Mucosa of stomach (tissue), 1 donor: ENCODE measurements around the gene ANAPC13.
A peak's percentile ranks its signal among the peaks of the same experiment; 100 is the strongest.

ENCODE experiments used
- H3K27me3 ChIP-seq: one replicate; pipeline ENCODE4 v1.7.0; 2013; ENCODE audit warnings: mild to moderate bottlenecking, low read length; ENCODE audit not compliant: control insufficient read depth, insufficient read depth
- H3K36me3 ChIP-seq: one replicate; pipeline ENCODE4 v1.7.0; 2013; ENCODE audit warnings: low read length; ENCODE audit not compliant: control insufficient read depth, insufficient read depth
- H3K4me1 ChIP-seq: one replicate; pipeline ENCODE4 v1.7.0; 2013; ENCODE audit warnings: mild to moderate bottlenecking, low read length; ENCODE audit not compliant: control insufficient read depth, insufficient read depth
- H3K4me3 ChIP-seq: one replicate; pipeline ENCODE4 v1.7.0; 2013; ENCODE audit warnings: low read length
- H3K9ac ChIP-seq: one replicate; pipeline ENCODE4 v1.7.0; 2013; ENCODE audit warnings: mild to moderate bottlenecking, low read length, moderate library complexity
- H3K9me3 ChIP-seq: one replicate; pipeline ENCODE4 v1.7.0; 2013; ENCODE audit warnings: mild to moderate bottlenecking, low read length, moderate library complexity; ENCODE audit not compliant: control insufficient read depth
- donor health status: Pancreatic carcinoma.

Gene ANAPC13

GRCh38 chr3:134504132-134504531 lies 18.3 kb upstream of the ANAPC13 start:
- H3K4me3 ChIP-seq, result no peak overlapping the region
- H3K27me3 ChIP-seq, result no peaks in the 10 kb centered on the region
- H3K4me1 ChIP-seq, result no peaks in the 10 kb centered on the region
- H3K9ac ChIP-seq, result no peak overlapping the region
- no peaks in the 10 kb centered on the region for H3K9me3 ChIP-seq
- H3K36me3 ChIP-seq, result no peaks in the 10 kb centered on the region

DNA sequence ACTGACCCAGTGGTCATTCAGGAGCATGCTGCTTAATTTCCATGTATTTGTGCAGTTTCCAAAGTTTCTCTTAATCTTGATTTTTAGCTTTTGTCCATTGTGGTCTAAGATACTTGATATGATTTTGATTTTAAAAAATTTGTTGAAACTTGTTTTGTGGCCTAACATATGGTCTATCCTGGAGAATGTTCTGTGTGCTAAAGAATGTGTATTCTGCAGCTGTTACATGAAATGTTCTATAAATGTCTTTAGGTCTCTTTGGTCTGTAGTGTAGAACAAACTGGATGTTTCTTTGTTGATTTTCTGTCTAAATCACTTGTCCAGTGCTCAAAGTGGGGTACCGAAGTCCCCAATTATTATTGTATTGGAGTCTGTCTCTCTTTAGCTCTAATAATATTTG lies 17.5 kb upstream of the ANAPC13 start:
- H3K36me3 ChIP-seq, result no peaks in the 10 kb centered on the region
- H3K9me3 ChIP-seq, result no peaks in the 10 kb centered on the region
- no peaks in the 10 kb centered on the region for H3K27me3 ChIP-seq
- H3K9ac ChIP-seq, result no peak overlapping the region
- no peaks in the 10 kb centered on the region for H3K4me1 ChIP-seq
- H3K4me3 ChIP-seq, result no peak overlapping the region

DNA sequence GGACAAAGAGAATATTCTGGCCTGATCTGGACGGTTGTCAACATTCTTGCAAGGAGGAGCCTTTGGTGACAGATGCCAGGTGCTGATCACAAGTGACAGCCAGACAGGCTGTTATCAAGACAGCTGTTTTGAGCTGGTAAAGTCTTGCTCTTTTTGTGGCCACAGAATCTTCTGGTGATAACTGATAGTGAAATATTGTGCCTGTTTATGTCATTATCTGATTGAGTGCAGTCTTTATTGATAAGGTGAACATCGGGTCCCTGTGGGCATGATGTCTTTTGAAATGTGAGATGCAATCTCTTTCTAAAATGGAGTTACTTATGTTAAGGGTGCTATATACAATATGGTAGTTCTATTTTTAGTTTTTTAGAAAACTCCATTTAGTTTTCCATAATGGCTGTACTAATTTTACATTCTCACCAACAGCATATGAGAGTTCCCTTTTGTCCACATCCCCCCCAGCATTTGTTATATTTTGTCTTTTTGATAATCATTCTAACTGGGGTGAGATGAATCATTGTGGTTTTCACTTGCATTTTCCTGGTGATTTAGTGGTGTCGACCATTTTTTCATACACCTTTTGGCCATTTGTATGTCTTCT lies 10.8 kb upstream of the ANAPC13 start:
- Histone ChIP-seq H3K27me3 (no peaks in the 10 kb centered on the region), H3K9me3 (no peaks in the 10 kb centered on the region), H3K4me3 (no peak overlapping the region), H3K36me3 (no peaks in the 10 kb centered on the region), H3K4me1 (no peaks in the 10 kb centered on the region), H3K9ac (no peak overlapping the region)

DNA sequence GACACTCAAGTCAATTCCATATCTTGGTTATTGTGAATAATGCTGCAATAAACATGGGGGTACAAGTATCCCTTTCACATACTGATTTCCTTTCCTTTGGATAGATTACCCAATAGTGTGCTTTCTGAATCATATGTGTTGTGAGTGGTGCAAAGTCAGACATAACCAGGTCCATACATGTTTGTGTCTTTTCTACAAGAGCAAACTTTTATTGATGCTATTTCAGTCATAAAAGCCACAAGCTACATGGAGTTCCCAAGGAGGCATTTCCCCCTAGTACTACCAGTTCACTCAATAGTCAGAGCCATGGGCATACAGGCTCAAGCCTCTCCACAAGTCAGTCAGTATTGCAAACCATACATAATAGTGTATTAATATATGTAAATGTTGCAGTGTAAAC lies 10.2 kb upstream of the ANAPC13 start:
- no peaks in the 10 kb centered on the region for H3K36me3 ChIP-seq
- H3K9me3 ChIP-seq, result no peaks in the 10 kb centered on the region

GRCh38 chr3:134494495-134494894 lies 8.7 kb upstream of the ANAPC13 start:
- no peaks in the 10 kb centered on the region for H3K4me1 ChIP-seq
- no peaks in the 10 kb centered on the region for H3K36me3 ChIP-seq
- no peak overlapping the region for H3K4me3 ChIP-seq
- no peaks in the 10 kb centered on the region for H3K9me3 ChIP-seq
- H3K9ac ChIP-seq, result no peak overlapping the region
- H3K27me3 ChIP-seq, result no peaks in the 10 kb centered on the region

More for the DNA sequence above, 10.2 kb upstream of the ANAPC13 start:
- no peak overlapping the region for H3K9ac ChIP-seq
- no peaks in the 10 kb centered on the region for H3K27me3 ChIP-seq
- H3K4me1 ChIP-seq, result no peaks in the 10 kb centered on the region
- H3K4me3 ChIP-seq, result no peak overlapping the region

GRCh38 chr3:134487406-134487805 lies 1.6 kb upstream of the ANAPC13 start:
- peaks cover 18% of the 10 kb centered on the region for H3K4me1 ChIP-seq
- H3K9ac ChIP-seq, result peak overlapping the region; percentile 98
- no peak overlapping the region for H3K4me3 ChIP-seq
- H3K36me3 ChIP-seq, result no peaks in the 10 kb centered on the region
- H3K9me3 ChIP-seq, result no peaks in the 10 kb centered on the region
- H3K27me3 ChIP-seq, result no peaks in the 10 kb centered on the region

GRCh38 chr3:134486577-134487041 lies 824 bp upstream of the ANAPC13 start:
- H3K9me3 ChIP-seq, result no peaks in the 10 kb centered on the region
- peak overlapping the region; percentile 98 for H3K9ac ChIP-seq
- H3K36me3 ChIP-seq, result no peaks in the 10 kb centered on the region
- H3K27me3 ChIP-seq, result no peaks in the 10 kb centered on the region
- H3K4me3 ChIP-seq, result peak overlapping the region; percentile 85
- peaks cover 18% of the 10 kb centered on the region for H3K4me1 ChIP-seq

GRCh38 chr3:134485075-134485717 lies 589 bp downstream of the ANAPC13 start:
- Histone ChIP-seq H3K9ac (peak overlapping the region; percentile 98), H3K36me3 (no peaks in the 10 kb centered on the region), H3K4me1 (peaks cover 18% of the 10 kb centered on the region), H3K9me3 (no peaks in the 10 kb centered on the region), H3K4me3 (peak overlapping the region; percentile 85), H3K27me3 (no peaks in the 10 kb centered on the region)

DNA sequence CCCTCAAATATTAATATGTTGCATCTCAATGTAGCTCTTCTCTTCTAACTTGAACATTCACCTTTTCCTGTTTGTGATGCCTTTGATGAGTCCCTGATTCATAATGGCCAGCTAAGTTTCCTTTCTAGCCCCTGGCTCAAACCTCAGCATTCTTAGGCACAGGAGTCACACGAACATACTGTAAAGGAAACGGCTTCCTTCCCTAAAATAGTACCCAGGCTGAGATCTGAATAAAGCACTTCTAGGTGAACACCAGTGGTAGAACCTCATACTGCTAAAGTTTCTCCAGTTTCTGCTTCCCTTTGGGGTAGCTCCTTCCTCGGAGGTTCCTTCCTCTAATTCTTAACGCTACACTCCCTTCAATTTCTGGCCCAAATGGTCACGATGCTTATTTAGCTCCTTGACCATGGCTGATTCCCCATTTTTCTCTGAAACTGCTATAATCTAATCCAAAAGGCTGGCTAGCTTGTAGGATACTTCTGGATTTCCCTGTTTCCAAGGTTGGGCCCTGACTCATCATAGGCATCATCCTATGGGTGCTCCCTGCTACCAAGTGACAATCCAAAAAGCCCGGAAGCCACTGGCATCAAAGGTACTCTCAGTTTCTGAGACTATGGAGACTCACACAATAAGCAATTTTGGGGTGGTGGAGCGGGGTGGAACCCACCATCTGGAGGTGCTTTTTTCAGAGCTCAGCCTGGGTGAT lies 2.4 kb downstream of the ANAPC13 start:
- peaks cover 18% of the 10 kb centered on the region for H3K4me1 ChIP-seq
- no peaks in the 10 kb centered on the region for H3K9me3 ChIP-seq
- no peak overlapping the region for H3K4me3 ChIP-seq
- no peak overlapping the region for H3K9ac ChIP-seq
- no peaks in the 10 kb centered on the region for H3K36me3 ChIP-seq
- no peaks in the 10 kb centered on the region for H3K27me3 ChIP-seq

DNA sequence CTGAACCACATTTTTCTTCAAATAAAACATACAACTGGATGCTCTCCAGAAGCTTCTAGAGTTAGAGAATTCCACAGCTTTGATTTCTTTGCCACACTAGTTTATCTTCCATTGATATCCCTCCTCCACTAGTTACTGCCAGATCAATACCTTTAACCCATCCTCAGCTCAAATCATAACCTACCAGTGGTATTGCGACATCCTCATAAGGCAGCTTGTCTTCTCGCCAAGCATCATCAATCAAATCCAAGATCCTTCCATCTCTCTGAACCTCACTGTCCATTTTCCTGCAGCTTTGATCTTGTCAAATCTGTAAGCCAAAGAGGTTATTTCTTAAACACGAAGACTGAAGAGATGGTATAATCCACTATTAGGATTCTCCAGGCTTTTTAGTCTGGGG lies 3.2 kb downstream of the ANAPC13 start:
- H3K9me3 ChIP-seq, result no peaks in the 10 kb centered on the region
- no peak overlapping the region for H3K4me3 ChIP-seq
- no peaks in the 10 kb centered on the region for H3K27me3 ChIP-seq
- H3K36me3 ChIP-seq, result no peaks in the 10 kb centered on the region
- H3K9ac ChIP-seq, result no peak overlapping the region
- peaks cover 18% of the 10 kb centered on the region for H3K4me1 ChIP-seq

DNA sequence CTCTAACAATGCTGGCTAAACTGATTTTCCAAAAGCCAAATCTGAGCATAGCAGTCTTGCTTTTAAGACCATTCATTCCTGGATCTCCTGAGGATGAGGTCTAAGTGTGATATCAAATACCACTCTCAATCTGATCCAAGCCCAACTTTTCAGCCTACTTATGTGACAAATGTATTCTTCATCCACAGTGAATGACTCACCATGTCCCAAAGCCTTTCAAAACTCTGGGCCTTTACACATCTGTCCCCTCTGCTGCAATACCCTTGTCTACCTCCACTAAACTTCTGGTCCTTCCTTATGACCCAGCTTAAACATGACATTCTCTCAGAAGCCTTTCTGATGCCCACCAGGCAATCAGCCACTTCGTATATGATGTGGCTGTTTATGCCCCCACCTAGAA lies 4.6 kb downstream of the ANAPC13 start:
- H3K4me3 ChIP-seq, result no peak overlapping the region
- peaks cover 14% of the 10 kb centered on the region for H3K4me1 ChIP-seq
- no peaks in the 10 kb centered on the region for H3K9me3 ChIP-seq
- no peaks in the 10 kb centered on the region for H3K36me3 ChIP-seq
- H3K27me3 ChIP-seq, result no peaks in the 10 kb centered on the region
- no peak overlapping the region for H3K9ac ChIP-seq

- Histone ChIP-seq H3K9me3 (no peaks in the 10 kb centered on the region), H3K4me3 (no peak overlapping the region), H3K27me3 (no peaks in the 10 kb centered on the region), H3K36me3 (no peaks in the 10 kb centered on the region), H3K4me1 (peaks cover 14% of the 10 kb centered on the region), H3K9ac (no peak overlapping the region)
Observed at GRCh38 chr3:134480546-134480945, 5.2 kb downstream of the ANAPC13 start.
